Osteoblast (primary cell): ENCODE measurements around the gene PRPSAP2. TPM values are rescaled to one million over a fixed set of nuclear protein-coding genes. Genes with fewer than 3 reads are reported as not detected.

Source experiments
- DNase-seq: peaks from one replicate; pipeline ENCODE4 v3.0.0; 2011; ENCODE audit warnings: low spot score, mixed read lengths; ENCODE audit not compliant: insufficient read length; ENCODE audit errors: missing footprints
- H2AFZ ChIP-seq: 2 replicates; pipeline ENCODE4 v1.6.0; 2011; ENCODE audit warnings: mild to moderate bottlenecking, low read length
- H3K27ac ChIP-seq: 2 replicates; pipeline ENCODE4 v1.5.1; 2011; ENCODE audit warnings: mild to moderate bottlenecking, low read depth, low read length, moderate library complexity
- H3K27me3 ChIP-seq: 2 replicates; pipeline ENCODE4 v1.6.0; 2012; ENCODE audit warnings: mild to moderate bottlenecking, control low read depth, inconsistent platforms, low read length, moderate library complexity; ENCODE audit not compliant: insufficient read depth
- H3K36me3 ChIP-seq: 2 replicates; pipeline ENCODE4 v1.5.1; 2011; ENCODE audit warnings: mild to moderate bottlenecking, low read length, control low read depth, moderate library complexity; ENCODE audit not compliant: insufficient read depth
- H3K4me1 ChIP-seq: 2 replicates; pipeline ENCODE4 v1.5.1; 2011; ENCODE audit warnings: mild to moderate bottlenecking, low read length, control low read depth, moderate library complexity; ENCODE audit not compliant: insufficient read depth
- H3K4me2 ChIP-seq: 2 replicates; pipeline ENCODE4 v1.6.0; 2011; ENCODE audit warnings: mild to moderate bottlenecking, low read length; ENCODE audit not compliant: insufficient read depth
- H3K4me3 ChIP-seq: fragments of 200-600 bp; sonication (generic); 3 replicates; pipeline ENCODE4 v1.5.1; 2012; ENCODE audit warnings: mild to moderate bottlenecking, low read length, inconsistent platforms; ENCODE audit not compliant: insufficient read depth
- H3K79me2 ChIP-seq: 2 replicates; pipeline ENCODE4 v1.6.0; 2012; ENCODE audit warnings: mild to moderate bottlenecking, low read length, control low read depth, inconsistent platforms; ENCODE audit not compliant: insufficient read depth
- H3K9me3 ChIP-seq: 2 replicates; pipeline ENCODE4 v1.5.1; 2011; ENCODE audit warnings: low read depth, low read length, control low read depth
- H4K20me1 ChIP-seq: 2 replicates; pipeline ENCODE4 v1.6.0; 2012; ENCODE audit warnings: mild to moderate bottlenecking, low read length, control low read depth; ENCODE audit not compliant: insufficient read depth
- total RNA-seq: library from RNA; depleted of rRNA; stranded (reverse); fragments of >200 nt; gene quantifications from 2 replicates; pipeline ENCODE4 v1.2.3, GENCODE V29; 2012
- TF ChIP-seq, protein P1 (sequence below): IDR thresholded peaks from 2 replicates; pipeline ENCODE4 v1.5.1; 2011; ENCODE audit warnings: mild to moderate bottlenecking, low read depth, low read length, moderate library complexity; ENCODE audit errors: extremely low read depth

Gene PRPSAP2
- total RNA-seq, 1 donor, result 23.9 TPM

DNA sequence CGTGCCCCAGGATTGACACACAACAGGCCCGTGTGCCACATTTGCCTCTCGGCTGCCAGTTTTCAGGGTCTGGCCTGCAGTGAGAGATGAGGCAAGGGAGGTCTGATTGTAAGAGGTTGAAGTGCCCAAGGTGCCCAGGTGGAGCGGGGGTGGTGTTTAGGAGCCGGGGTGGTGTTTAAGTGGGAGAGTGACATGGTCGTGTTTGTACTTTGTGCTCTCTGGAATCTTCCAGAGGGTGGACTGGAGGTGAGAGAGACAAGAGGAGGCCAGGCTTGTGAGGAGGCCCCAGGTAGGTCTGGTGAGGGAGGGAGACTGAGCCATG, 104.5 kb downstream of the PRPSAP2 start:
- DNase-seq, result no peak
- Histone ChIP-seq H3K27ac (peak overlapping the region; percentile 87), H3K79me2 (no peaks in the 10 kb centered on the region), H3K4me2 (peak overlapping the region; percentile 27), H3K27me3 (no peaks in the 10 kb centered on the region), H3K9me3 (no peaks in the 10 kb centered on the region), H3K4me1 (peaks cover 28% of the 10 kb centered on the region), H4K20me1 (no peaks in the 10 kb centered on the region), H3K4me3 (no peak overlapping the region), H3K36me3 (no peaks in the 10 kb centered on the region), H2AFZ (no peak overlapping the region)
- TF ChIP-seq, protein P1, sequence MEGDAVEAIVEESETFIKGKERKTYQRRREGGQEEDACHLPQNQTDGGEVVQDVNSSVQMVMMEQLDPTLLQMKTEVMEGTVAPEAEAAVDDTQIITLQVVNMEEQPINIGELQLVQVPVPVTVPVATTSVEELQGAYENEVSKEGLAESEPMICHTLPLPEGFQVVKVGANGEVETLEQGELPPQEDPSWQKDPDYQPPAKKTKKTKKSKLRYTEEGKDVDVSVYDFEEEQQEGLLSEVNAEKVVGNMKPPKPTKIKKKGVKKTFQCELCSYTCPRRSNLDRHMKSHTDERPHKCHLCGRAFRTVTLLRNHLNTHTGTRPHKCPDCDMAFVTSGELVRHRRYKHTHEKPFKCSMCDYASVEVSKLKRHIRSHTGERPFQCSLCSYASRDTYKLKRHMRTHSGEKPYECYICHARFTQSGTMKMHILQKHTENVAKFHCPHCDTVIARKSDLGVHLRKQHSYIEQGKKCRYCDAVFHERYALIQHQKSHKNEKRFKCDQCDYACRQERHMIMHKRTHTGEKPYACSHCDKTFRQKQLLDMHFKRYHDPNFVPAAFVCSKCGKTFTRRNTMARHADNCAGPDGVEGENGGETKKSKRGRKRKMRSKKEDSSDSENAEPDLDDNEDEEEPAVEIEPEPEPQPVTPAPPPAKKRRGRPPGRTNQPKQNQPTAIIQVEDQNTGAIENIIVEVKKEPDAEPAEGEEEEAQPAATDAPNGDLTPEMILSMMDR, result no peak

- H3K79me2 ChIP-seq, result no peaks in the 10 kb centered on the region
- no peak overlapping the region for H3K4me3 ChIP-seq
- H3K27me3 ChIP-seq, result no peaks in the 10 kb centered on the region
- H3K4me2 ChIP-seq, result peak overlapping the region; percentile 10
- H4K20me1 ChIP-seq, result no peaks in the 10 kb centered on the region
- H3K4me1 ChIP-seq, result peaks cover 28% of the 10 kb centered on the region
- peak; percentile 97 for DNase-seq
- no peaks in the 10 kb centered on the region for H3K36me3 ChIP-seq
- H3K27ac ChIP-seq, result peak overlapping the region; percentile 87
- TF ChIP-seq, protein P1, result no peak
- no peaks in the 10 kb centered on the region for H3K9me3 ChIP-seq
- H2AFZ ChIP-seq, result peak overlapping the region; percentile 72
Measured at GRCh38 chr17:18963126-18964017, 105.4 kb downstream of the PRPSAP2 start.

DNA sequence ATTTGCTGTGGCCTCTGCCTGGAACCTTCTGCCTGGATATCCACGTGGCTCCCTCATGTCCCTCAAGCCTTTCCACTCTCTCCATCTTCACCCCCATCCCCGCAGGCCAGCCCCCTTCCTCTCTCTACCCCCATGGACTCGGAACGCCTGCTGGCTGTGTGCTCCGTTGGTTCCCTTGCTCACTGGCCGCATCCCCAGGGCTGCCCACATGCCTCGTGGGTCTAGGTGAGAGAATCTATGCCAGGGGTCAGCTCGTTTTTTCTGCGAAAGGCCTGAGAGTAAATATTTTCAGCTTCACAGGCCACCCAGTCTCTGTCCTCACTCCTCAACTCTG, 106.1 kb downstream of the PRPSAP2 start:
- Histone ChIP-seq H3K4me3 (no peak overlapping the region), H3K4me2 (no peak overlapping the region), H3K36me3 (no peaks in the 10 kb centered on the region), H3K27me3 (no peaks in the 10 kb centered on the region), H3K27ac (peak overlapping the region; percentile 87), H3K4me1 (peaks cover 28% of the 10 kb centered on the region), H3K9me3 (no peaks in the 10 kb centered on the region), H3K79me2 (no peaks in the 10 kb centered on the region), H4K20me1 (no peaks in the 10 kb centered on the region), H2AFZ (no peak overlapping the region)
- DNase-seq, result peak; percentile 65
- TF ChIP-seq, protein P1, result no peak

GRCh38 chr17:18964550-18964949, 106.6 kb downstream of the PRPSAP2 start:
- Histone ChIP-seq H3K9me3 (no peaks in the 10 kb centered on the region), H2AFZ (no peak overlapping the region), H3K4me2 (no peak overlapping the region), H3K27ac (no peak overlapping the region), H3K79me2 (no peaks in the 10 kb centered on the region), H3K4me1 (peaks cover 31% of the 10 kb centered on the region), H4K20me1 (no peaks in the 10 kb centered on the region), H3K4me3 (no peak overlapping the region), H3K36me3 (no peaks in the 10 kb centered on the region), H3K27me3 (no peaks in the 10 kb centered on the region)
- TF ChIP-seq, protein P1, result no peak
- no peak for DNase-seq
